Caco-2 (cell line): Measurements from ENCODE around the gene TLR10. TPM values are rescaled to one million over a fixed set of nuclear protein-coding genes. Genes with fewer than 3 reads are reported as not detected.

Experiments
- BruUV-seq: library from RNA; stranded (reverse); fragments of 400-500 nt; replicated peaks from 2 replicates; lab custom pipeline; 2021; lab: Mats Ljungman, UMichigan
- CTCF ChIA-PET: fragments of 300-600 bp; sonication (Branson Sonifier 250); formaldehyde crosslinking; loops from one replicate; lab custom pipeline; 2022; ENCODE audit warnings: antibody characterized with exemption; lab: Charles Lee
- POLR2A ChIA-PET: fragments of 300-600 bp; sonication (Branson Sonifier 250); formaldehyde crosslinking; loops from one replicate; lab custom pipeline; 2022; ENCODE audit warnings: antibody characterized with exemption; lab: Charles Lee
- DNase-seq, 2 experiments: peaks; one replicate each; pipeline versions ENCODE4 v3.0.0 to v3.0.0-alpha.2; 2020 to 2022
- H3K27me3 ChIP-seq: replicated peaks from 2 replicates; pipeline ENCODE4 v1.6.0; 2011; ENCODE audit warnings: low read length; ENCODE audit not compliant: control insufficient read depth, insufficient read depth
- H3K36me3 ChIP-seq: 2 replicates; pipeline ENCODE4 v1.5.1; 2011; ENCODE audit warnings: low read length; ENCODE audit not compliant: control insufficient read depth, insufficient read depth
- H3K4me1 ChIP-seq: fragments of 250-450 bp; sonication (Bioruptor Pico); 2 replicates; pipeline ENCODE4 v1.5.1; 2020; ENCODE audit warnings: mild to moderate bottlenecking
- H3K4me3 ChIP-seq: 2 replicates; pipeline ENCODE4 v1.5.1; 2011; ENCODE audit warnings: low read depth, mild to moderate bottlenecking, control low read depth, low read length
- H3K9me3 ChIP-seq: fragments of 250-450 bp; sonication (Bioruptor Pico); 2 replicates; pipeline ENCODE4 v1.5.1; 2020; ENCODE audit warnings: mild to moderate bottlenecking, moderate library complexity
- H3K27ac Mint-ChIP-seq: one replicate; pipeline ENCODE4 v1.8.0; 2022; ENCODE audit warnings: mixed read lengths; ENCODE audit not compliant: unreplicated experiment
- H3K27me3 Mint-ChIP-seq: one replicate; pipeline ENCODE4 v1.8.0; 2022; ENCODE audit warnings: mixed read lengths; ENCODE audit not compliant: insufficient read depth, unreplicated experiment
- H3K36me3 Mint-ChIP-seq: one replicate; pipeline ENCODE4 v1.8.0; 2022; ENCODE audit warnings: mild to moderate bottlenecking, mixed read lengths; ENCODE audit not compliant: insufficient read depth, unreplicated experiment
- H3K4me1 Mint-ChIP-seq: one replicate; pipeline ENCODE4 v1.8.0; 2022; ENCODE audit warnings: low read depth, mixed read lengths; ENCODE audit not compliant: unreplicated experiment
- H3K4me3 Mint-ChIP-seq: one replicate; pipeline ENCODE4 v1.8.0; 2022; ENCODE audit warnings: mild to moderate bottlenecking, moderate library complexity, mixed read lengths; ENCODE audit not compliant: unreplicated experiment
- H3K9me3 Mint-ChIP-seq: one replicate; pipeline ENCODE4 v1.8.0; 2022; ENCODE audit warnings: mixed read lengths; ENCODE audit not compliant: unreplicated experiment
- intact Hi-C: fragments of 100-400 bp; cut with micrococcal nuclease; formaldehyde crosslinking; loops from one replicate; pipeline ENCODE4 v1.10.0; 2022; ENCODE audit not compliant: unreplicated experiment
- total RNA-seq: library from RNA; stranded (reverse); gene quantifications from 2 replicates; pipeline ENCODE4 v1.2.3, GENCODE V29; 2022
- TF ChIP-seq, protein P1 (sequence below), 2 experiments: fragments of 200-600 bp in 1 of 2; IDR thresholded peaks; 1 replicate in 1 of 2; 2 replicates in 1 of 2; pipeline versions ENCODE4 v1.5.1 to v1.8.0; 2011 to 2022; ENCODE audit warnings: antibody characterized with exemption in 1 of 2, control low read depth in 1 of 2, inconsistent platforms in 1 of 2, low read depth in 1 of 2, low read length in 1 of 2, mild to moderate bottlenecking in 1 of 2, moderate library complexity in 1 of 2; ENCODE audit not compliant: insufficient read depth in 1 of 2, severe bottlenecking in 1 of 2, unreplicated experiment in 1 of 2

The TLR10 gene
- total RNA-seq, 1 experiment from 2014 or later: not detected

DNA sequence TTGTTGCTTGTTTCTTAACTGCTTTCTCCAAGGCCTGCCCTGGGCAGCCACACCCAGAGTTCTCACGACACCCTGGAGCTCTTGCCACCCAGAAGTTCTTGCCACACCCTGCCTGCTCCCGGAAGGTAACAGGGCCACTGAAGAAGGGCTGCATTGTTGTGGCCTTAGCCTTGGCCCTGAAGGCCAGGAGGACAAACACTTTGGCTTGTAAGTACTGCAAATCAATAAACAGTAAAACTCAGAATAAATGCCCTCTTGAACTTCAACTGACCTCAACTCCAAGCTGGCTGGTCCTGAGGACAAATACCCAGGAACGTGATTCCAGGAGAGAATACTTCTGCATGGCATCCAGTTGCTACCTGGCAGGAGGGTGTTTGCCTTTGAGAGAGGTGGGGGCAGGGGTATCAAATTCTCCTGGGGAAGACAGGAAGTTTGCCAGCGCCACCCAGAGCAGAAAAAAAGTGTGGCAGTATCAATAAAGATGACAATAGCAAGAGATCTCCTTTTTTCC, 54.1 kb downstream of the TLR10 start:
- H3K27me3 ChIP-seq: no peaks in the 10 kb centered on the region
- Mint-ChIP-seq H3K36me3 (no peaks in the 10 kb centered on the region), H3K4me3 (no peak overlapping the region), H3K27ac (no peak overlapping the region), H3K9me3 (peaks cover 10% of the 10 kb centered on the region), H3K27me3 (no peaks in the 10 kb centered on the region), H3K4me1 (peaks cover 11% of the 10 kb centered on the region)
- ChIA-PET POLR2A (no interaction called here), CTCF (interaction anchor here (0.5 kb wide), 1 partner anchor 348 kb away, joined by 4 read pairs; no protein-coding TSS in a partner anchor)
- no peaks in the 10 kb centered on the region for H3K9me3 ChIP-seq
- no TSS peak for BruUV-seq
- DNase-seq: no peak
- H3K4me1 ChIP-seq: peaks cover 16% of the 10 kb centered on the region
- intact Hi-C loops: no loop called here
- H3K36me3 ChIP-seq: no peaks in the 10 kb centered on the region
- TF ChIP-seq, protein P1, sequence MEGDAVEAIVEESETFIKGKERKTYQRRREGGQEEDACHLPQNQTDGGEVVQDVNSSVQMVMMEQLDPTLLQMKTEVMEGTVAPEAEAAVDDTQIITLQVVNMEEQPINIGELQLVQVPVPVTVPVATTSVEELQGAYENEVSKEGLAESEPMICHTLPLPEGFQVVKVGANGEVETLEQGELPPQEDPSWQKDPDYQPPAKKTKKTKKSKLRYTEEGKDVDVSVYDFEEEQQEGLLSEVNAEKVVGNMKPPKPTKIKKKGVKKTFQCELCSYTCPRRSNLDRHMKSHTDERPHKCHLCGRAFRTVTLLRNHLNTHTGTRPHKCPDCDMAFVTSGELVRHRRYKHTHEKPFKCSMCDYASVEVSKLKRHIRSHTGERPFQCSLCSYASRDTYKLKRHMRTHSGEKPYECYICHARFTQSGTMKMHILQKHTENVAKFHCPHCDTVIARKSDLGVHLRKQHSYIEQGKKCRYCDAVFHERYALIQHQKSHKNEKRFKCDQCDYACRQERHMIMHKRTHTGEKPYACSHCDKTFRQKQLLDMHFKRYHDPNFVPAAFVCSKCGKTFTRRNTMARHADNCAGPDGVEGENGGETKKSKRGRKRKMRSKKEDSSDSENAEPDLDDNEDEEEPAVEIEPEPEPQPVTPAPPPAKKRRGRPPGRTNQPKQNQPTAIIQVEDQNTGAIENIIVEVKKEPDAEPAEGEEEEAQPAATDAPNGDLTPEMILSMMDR (IDR thresholded peaks at IDR 0.05; ENCODE audit: insufficient read depth in 1 of 2, low read depth in 1 of 2, low read length in 1 of 2, severe bottlenecking in 1 of 2, unreplicated experiment in 1 of 2): no peak
- no peak overlapping the region for H3K4me3 ChIP-seq

DNA sequence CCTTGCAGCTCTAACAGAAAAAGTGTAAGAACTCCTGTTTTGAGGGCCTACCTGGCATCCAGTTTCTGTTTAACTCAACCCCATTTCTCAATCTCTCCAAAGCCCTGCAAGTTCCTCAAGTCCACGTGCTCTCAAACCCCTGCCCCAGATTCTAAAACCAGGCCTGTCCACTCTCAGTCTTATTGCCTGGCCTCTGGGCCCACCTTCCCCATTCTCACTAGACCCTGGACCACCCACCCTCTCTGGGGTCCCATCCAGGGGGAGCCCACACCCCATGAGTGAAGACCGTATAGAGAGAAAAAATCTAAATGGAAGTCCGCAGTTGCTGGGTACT, 58.3 kb downstream of the TLR10 start:
- Mint-ChIP-seq H3K4me3 (no peak overlapping the region), H3K9me3 (no peaks in the 10 kb centered on the region), H3K27me3 (no peaks in the 10 kb centered on the region), H3K4me1 (peaks cover 12% of the 10 kb centered on the region), H3K36me3 (no peaks in the 10 kb centered on the region), H3K27ac (no peak overlapping the region)
- DNase-seq: no peak
- no peak overlapping the region for H3K4me3 ChIP-seq
- BruUV-seq: no TSS peak
- H3K36me3 ChIP-seq: no peaks in the 10 kb centered on the region
- TF ChIP-seq, protein P1 (IDR thresholded peaks at IDR 0.05; ENCODE audit: insufficient read depth in 1 of 2, low read depth in 1 of 2, low read length in 1 of 2, severe bottlenecking in 1 of 2, unreplicated experiment in 1 of 2): no peak
- no peaks in the 10 kb centered on the region for H3K9me3 ChIP-seq
- peaks cover 20% of the 10 kb centered on the region for H3K4me1 ChIP-seq
- ChIA-PET CTCF (interaction anchor here (1.0 to 1.3 kb wide), 3 partner anchors 35 to 545 kb away, joined by 3 to 4 read pairs (median 4); no protein-coding TSS in a partner anchor), POLR2A (no interaction called here)
- intact Hi-C loops: no loop called here
- H3K27me3 ChIP-seq: no peaks in the 10 kb centered on the region

DNA sequence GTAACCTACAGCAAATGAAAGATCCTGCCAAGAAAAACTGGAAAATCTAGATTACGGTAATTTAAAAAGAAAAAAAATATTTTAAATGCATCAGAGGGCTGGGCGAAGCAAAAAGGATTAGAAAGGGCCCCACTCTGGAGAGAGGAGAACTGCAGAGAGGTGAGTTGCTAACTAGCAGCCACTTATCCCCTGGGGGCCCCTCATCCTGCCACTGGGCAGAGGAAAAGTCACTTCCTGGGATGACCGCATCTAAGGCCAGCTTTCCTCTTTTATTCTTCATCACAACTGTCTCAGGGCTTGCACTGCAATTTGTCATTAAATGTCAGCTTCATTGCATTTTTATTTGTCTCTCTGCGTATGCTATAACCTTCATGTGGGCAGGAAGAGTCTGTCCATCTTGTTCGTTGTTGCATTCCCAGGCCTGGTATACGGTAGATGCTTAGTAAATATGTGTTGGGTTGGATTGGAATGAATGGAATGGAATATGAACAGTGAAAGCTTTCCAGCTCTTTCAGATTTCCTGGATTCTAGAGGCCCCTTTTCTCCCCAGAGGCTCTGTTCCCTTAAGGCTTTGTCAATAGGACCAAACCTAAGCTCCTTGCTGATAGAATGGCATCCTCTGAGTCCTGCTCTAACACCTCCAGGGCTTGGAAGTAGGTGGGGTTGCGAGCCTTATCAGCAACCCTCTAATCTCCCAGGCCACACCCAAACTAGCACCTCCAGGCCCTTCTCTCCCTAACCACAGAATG, 58.9 kb downstream of the TLR10 start:
- H3K4me3 Mint-ChIP-seq: no peak overlapping the region
- no peaks in the 10 kb centered on the region for H3K27me3 Mint-ChIP-seq
- Histone ChIP-seq H3K9me3 (no peaks in the 10 kb centered on the region), H3K4me1 (peaks cover 20% of the 10 kb centered on the region), H3K36me3 (no peaks in the 10 kb centered on the region), H3K4me3 (no peak overlapping the region), H3K27me3 (no peaks in the 10 kb centered on the region)
- BruUV-seq: no TSS peak
- no peaks in the 10 kb centered on the region for H3K9me3 Mint-ChIP-seq
- DNase-seq: peak; percentile 68 to 83
- TF ChIP-seq, protein P1 (IDR thresholded peaks at IDR 0.05; ENCODE audit: insufficient read depth in 1 of 2, low read depth in 1 of 2, low read length in 1 of 2, severe bottlenecking in 1 of 2, unreplicated experiment in 1 of 2): no peak
- no peak overlapping the region for H3K27ac Mint-ChIP-seq
- ChIA-PET CTCF (interaction anchor here (0.9 to 1.3 kb wide), 4 partner anchors 35 to 655 kb away, joined by 3 to 4 read pairs (median 4); no protein-coding TSS in a partner anchor), POLR2A (no interaction called here)
- H3K4me1 Mint-ChIP-seq: peaks cover 12% of the 10 kb centered on the region
- H3K36me3 Mint-ChIP-seq: no peaks in the 10 kb centered on the region
- intact Hi-C loops: no loop called here
